MM.1S (cell line): ENCODE measurements around the gene DDIT4.

ENCODE experiments used
- CTCF ChIP-seq: fragments of 300-600 bp; sonication (generic); IDR thresholded peaks from 2 replicates; pipeline ENCODE4 v1.5.1; 2016; ENCODE audit warnings: antibody characterized with exemption, low read length, mixed read lengths
- EZH2 ChIP-seq: fragments of 300-600 bp; sonication (generic); optimal IDR thresholded peaks from 2 replicates; pipeline ENCODE3; 2017; ENCODE audit warnings: low read depth, mild to moderate bottlenecking, antibody characterized with exemption, low read length, mixed read lengths
- EZH2phosphoT487 ChIP-seq: fragments of 300-600 bp; sonication (generic); IDR thresholded peaks from 2 replicates; pipeline ENCODE4 v1.6.1; 2018; ENCODE audit warnings: antibody characterized with exemption, low read length

GRCh38 chr10:72310636-72311035, 36.9 kb downstream of the DDIT4 start:
- TF ChIP-seq CTCF (no peak), EZH2 (no peak), EZH2phosphoT487 (no peak)
